ENCODE measurements around the gene EID2. TPM values are rescaled to one million over a fixed set of nuclear protein-coding genes. Genes with fewer than 3 reads are reported as not detected.

EID2 gene
- total and polyA plus RNA-seq, 2 of the 4 experiments (the other 2 are of a cell fraction) = 5.7 to 9.8 TPM

GRCh38 chr19:39518458-39518857 is 21.5 kb downstream of the EID2 start:
- Histone ChIP-seq H3K4me2 (ENCODE audit: low read depth, low read length) (no peak overlapping the region), H2AFZ (replicated peaks; ENCODE audit: low read length, poor library complexity) (no peak overlapping the region), H4K5ac (ENCODE audit: low read depth, low read length) (no peak overlapping the region), H4K91ac (ENCODE audit: insufficient read depth, low read depth, low read length) (no peak overlapping the region), H3K18ac (ENCODE audit: low read depth, low read length) (no peak overlapping the region), H4K8ac (ENCODE audit: low read depth in 2 of 2, low read length in 2 of 2) (no peak overlapping the region), H3K14ac (replicated peaks; ENCODE audit: low read depth, low read length) (no peak overlapping the region), H2BK15ac (ENCODE audit: low read depth, low read length) (no peak overlapping the region), H2BK5ac (ENCODE audit: low read depth, low read length, poor library complexity, severe bottlenecking) (no peak overlapping the region), H3K9me3 (ENCODE audit: control insufficient read depth, insufficient read depth, low read length) (peaks cover 9% of the 10 kb centered on the region), H3K79me1 (ENCODE audit: low read depth in 1 of 2, low read length in 2 of 2) (no peaks in the 10 kb centered on the region), H3K9me1 (ENCODE audit: insufficient read depth, low read length) (no peaks in the 10 kb centered on the region), H3K4ac (ENCODE audit: low read depth, low read length) (no peak overlapping the region), H3K4me3 (ENCODE audit: insufficient read depth, low read depth, low read length) (no peak overlapping the region), H2AK9ac (replicated peaks; ENCODE audit: low read depth, low read length, poor library complexity) (no peak overlapping the region), H2BK120ac (ENCODE audit: low read depth, low read length) (no peak overlapping the region), H3K27me3 (ENCODE audit: control insufficient read depth, insufficient read depth, low read length) (peaks cover 49% of the 10 kb centered on the region), H3K27ac (ENCODE audit: insufficient read depth, low read length) (no peak overlapping the region), H4K20me1 (ENCODE audit: insufficient read depth, low read length) (no peaks in the 10 kb centered on the region), H3K9ac (ENCODE audit: low read depth, low read length) (no peak overlapping the region), H3K23ac (ENCODE audit: low read depth, low read length) (no peak overlapping the region), H2AK5ac (ENCODE audit: low read depth, low read length) (no peak overlapping the region), H3K4me1 (ENCODE audit: control insufficient read depth, insufficient read depth, low read length) (peaks cover 6% of the 10 kb centered on the region; the same call in 1 of the 2 replicates), H3K56ac (ENCODE audit: extremely low read depth, insufficient read depth, low read length) (no peak overlapping the region), H2BK20ac (ENCODE audit: low read depth, low read length) (no peak overlapping the region), H3K36me3 (ENCODE audit: control insufficient read depth, insufficient read depth, low read length) (no peaks in the 10 kb centered on the region)
- intact Hi-C loops (cut with micrococcal nuclease) = no loop called here
- ATAC-seq (ENCODE audit: low read depth) (no peak), DNase-seq (no peak)
- TF ChIP-seq RAD21 (IDR thresholded peaks at IDR 0.05; ENCODE audit: low read length) (no peak), FOS (IDR thresholded peaks at IDR 0.05; ENCODE audit: low read depth, low read length) (no peak), USF2 (IDR thresholded peaks at IDR 0.05; ENCODE audit: low read depth, low read length) (no peak), CHD1 (IDR thresholded peaks at IDR 0.05; ENCODE audit: low read depth, low read length) (no peak), SMC3 (IDR thresholded peaks at IDR 0.05; ENCODE audit: low read depth, low read length) (no peak), CTCF (conservative IDR thresholded peaks at IDR 0.05; ENCODE audit: low read depth, low read length) (no peak), POLR2A (IDR thresholded peaks at IDR 0.05; ENCODE audit: low read depth, low read length) (no peak), MAZ (IDR thresholded peaks at IDR 0.05; ENCODE audit: borderline replicate concordance, low read depth, low read length) (no peak), CEBPB (IDR thresholded peaks at IDR 0.05; ENCODE audit: low read depth, low read length) (no peak), RFX5 (IDR thresholded peaks at IDR 0.05; ENCODE audit: low read depth, low read length) (no peak), ELK1 (IDR thresholded peaks at IDR 0.05; ENCODE audit: borderline replicate concordance, low read depth, low read length) (no peak), BHLHE40 (IDR thresholded peaks at IDR 0.05; ENCODE audit: low read depth, low read length) (no peak), RCOR1 (IDR thresholded peaks at IDR 0.05; ENCODE audit: insufficient replicate concordance, low read length) (no peak), MAFK (IDR thresholded peaks at IDR 0.05; ENCODE audit: low read depth, low read length) (no peak)
- BruUV-seq (replicated peaks) = no TSS peak
- POLR2A ChIA-PET (ENCODE audit: unreplicated experiment) = no interaction called here
- dilution Hi-C loops (cut with HindIII; ENCODE audit: low sequenced_read_pairs, unreplicated experiment) = no loop called here
- WGBS, 2 experiments (ENCODE audit: extremely low coverage in 2 of 2, insufficient read length in 1 of 2) = no CpG with 5 or more reads among the region's 5 CpGs
- in situ Hi-C loops (cut with MboI; ENCODE audit: low sequenced_read_pairs) = no loop called here
- CTCF ChIA-PET = interaction anchor here (0.9 kb wide), 1 partner anchor 14 kb away, joined by 4 read pairs; no protein-coding TSS in a partner anchor

Measured in IMR-90 (cell line).